Measurements from ENCODE around the gene PLEKHG5.

DNA sequence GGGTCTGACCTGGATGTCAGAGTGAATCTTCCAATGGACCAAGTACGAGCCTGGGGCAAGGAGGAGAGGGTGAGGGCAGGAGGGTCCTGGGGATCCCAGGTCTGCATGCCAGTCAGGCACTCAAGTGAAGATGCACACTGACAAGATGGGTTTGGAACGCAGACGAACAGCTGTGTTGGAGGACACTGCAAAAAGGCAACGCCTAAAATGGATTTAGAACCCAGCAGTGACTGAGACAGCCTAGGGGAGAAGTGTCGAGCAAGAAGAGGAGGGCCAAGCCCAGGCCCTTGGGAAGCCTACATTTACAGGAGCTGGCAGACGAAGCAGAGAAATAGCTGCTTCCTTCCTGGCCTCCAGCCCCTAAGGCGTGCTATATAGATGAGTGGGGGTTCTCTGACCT lies 37.0 kb upstream of the PLEKHG5 start:
- TF ChIP-seq EP300 (IDR thresholded peaks at IDR 0.05): no peak
- TF ChIP-seq, protein P1, sequence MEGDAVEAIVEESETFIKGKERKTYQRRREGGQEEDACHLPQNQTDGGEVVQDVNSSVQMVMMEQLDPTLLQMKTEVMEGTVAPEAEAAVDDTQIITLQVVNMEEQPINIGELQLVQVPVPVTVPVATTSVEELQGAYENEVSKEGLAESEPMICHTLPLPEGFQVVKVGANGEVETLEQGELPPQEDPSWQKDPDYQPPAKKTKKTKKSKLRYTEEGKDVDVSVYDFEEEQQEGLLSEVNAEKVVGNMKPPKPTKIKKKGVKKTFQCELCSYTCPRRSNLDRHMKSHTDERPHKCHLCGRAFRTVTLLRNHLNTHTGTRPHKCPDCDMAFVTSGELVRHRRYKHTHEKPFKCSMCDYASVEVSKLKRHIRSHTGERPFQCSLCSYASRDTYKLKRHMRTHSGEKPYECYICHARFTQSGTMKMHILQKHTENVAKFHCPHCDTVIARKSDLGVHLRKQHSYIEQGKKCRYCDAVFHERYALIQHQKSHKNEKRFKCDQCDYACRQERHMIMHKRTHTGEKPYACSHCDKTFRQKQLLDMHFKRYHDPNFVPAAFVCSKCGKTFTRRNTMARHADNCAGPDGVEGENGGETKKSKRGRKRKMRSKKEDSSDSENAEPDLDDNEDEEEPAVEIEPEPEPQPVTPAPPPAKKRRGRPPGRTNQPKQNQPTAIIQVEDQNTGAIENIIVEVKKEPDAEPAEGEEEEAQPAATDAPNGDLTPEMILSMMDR (IDR thresholded peaks at IDR 0.05): no peak
